GM12878 (cell line): ENCODE results near the gene PDCD10. TPM values are rescaled to one million over a fixed set of nuclear protein-coding genes. Genes with fewer than 3 reads are reported as not detected.

Experiments
- ATAC-seq: fragments of 200-7000 bp; cut with Tn5 transposase; 3 replicates; pipeline ENCODE4 v1.9.1; 2020; ENCODE audit warnings: mild to moderate bottlenecking, moderate library complexity
- BruUV-seq: library from RNA; stranded (reverse); fragments of 400-500 nt; replicated peaks from 2 replicates; lab custom pipeline; 2021; lab: Mats Ljungman, UMichigan
- CTCF ChIA-PET: fragments of 300-600 bp; sonication (Branson Sonifier 250); formaldehyde crosslinking; extraction: SDS; loops from one replicate; lab custom pipeline; 2021; ENCODE audit warnings: inconsistent platforms; lab: Yijun Ruan, JAX
- POLR2A ChIA-PET: fragments of 350-600 bp; formaldehyde crosslinking; extraction: SDS; loops from one replicate; lab custom pipeline; 2021; ENCODE audit warnings: inconsistent platforms; lab: Charles Lee
- RAD21 ChIA-PET: fragments of 300-600 bp; sonication (Branson Sonifier 250); formaldehyde crosslinking; loops from one replicate; lab custom pipeline; 2023; ENCODE audit warnings: antibody characterized with exemption; ENCODE audit not compliant: unreplicated experiment; lab: Charles Lee
- SMC1A ChIA-PET: fragments of 300-600 bp; sonication (Branson Sonifier 250); formaldehyde crosslinking; loops from one replicate; lab custom pipeline; 2023; ENCODE audit not compliant: unreplicated experiment, uncharacterized antibody; lab: Charles Lee
- DNase-seq: peaks from one replicate; pipeline ENCODE4 v3.0.0-alpha.2; 2011; ENCODE audit warnings: low read depth, low spot score
- FAIRE-seq: peaks from 3 replicates; lab custom pipeline; 2011; peaks lifted over from hg19 to GRCh38; lab: Jason Lieb, UNC
- H2AFZ ChIP-seq: 2 replicates; pipeline ENCODE4 v1.6.0; 2011; ENCODE audit warnings: low read depth, low read length, control low read depth; ENCODE audit not compliant: control insufficient read depth
- H3K27ac ChIP-seq: 2 replicates; pipeline ENCODE4 v1.5.1; 2011; ENCODE audit warnings: control low read depth; ENCODE audit not compliant: control insufficient read depth, insufficient read depth
- H3K27me3 ChIP-seq, 2 experiments: replicated peaks in 1 of 2; 2 replicates each; pipeline versions ENCODE4 v1.6.0 to v1.6.1; 2011; ENCODE audit warnings: low read length in 1 of 2; ENCODE audit not compliant: control insufficient read depth in 2 of 2, insufficient read depth in 2 of 2
- H3K36me3 ChIP-seq, 2 experiments: 2 replicates each; pipeline ENCODE4 v1.5.1; 2011; ENCODE audit warnings: low read length in 1 of 2; ENCODE audit not compliant: control insufficient read depth in 2 of 2, insufficient read depth in 2 of 2
- H3K4me1 ChIP-seq: 2 replicates; pipeline ENCODE4 v1.6.1; 2011; ENCODE audit warnings: mild to moderate bottlenecking, low read length, moderate library complexity, mixed read lengths; ENCODE audit not compliant: control insufficient read depth, insufficient read depth
- H3K4me2 ChIP-seq: 2 replicates; pipeline ENCODE4 v1.6.0; 2011; ENCODE audit warnings: control low read depth; ENCODE audit not compliant: control insufficient read depth, insufficient read depth
- H3K4me3 ChIP-seq: fragments of 200-600 bp; sonication (generic); 2 replicates; pipeline ENCODE4 v1.5.1; 2016
- H3K79me2 ChIP-seq: 2 replicates; pipeline ENCODE4 v1.6.0; 2011; ENCODE audit warnings: low read length; ENCODE audit not compliant: control insufficient read depth, insufficient read depth
- H3K9ac ChIP-seq: 2 replicates; pipeline ENCODE4 v1.8.0; 2011; ENCODE audit warnings: low read length, control low read depth, mixed read lengths; ENCODE audit not compliant: control insufficient read depth, insufficient read depth
- H3K9me3 ChIP-seq: replicated peaks from 3 replicates; pipeline ENCODE4 v1.5.1; 2011; ENCODE audit warnings: mild to moderate bottlenecking, low read length; ENCODE audit not compliant: control insufficient read depth, insufficient read depth
- H4K20me1 ChIP-seq: 2 replicates; pipeline ENCODE4 v1.6.0; 2011; ENCODE audit not compliant: control insufficient read depth, insufficient read depth
- HCFC1 ChIP-seq: fragments of 150-350 bp; IDR thresholded peaks from 2 replicates; pipeline ENCODE4 v1.6.1; 2014; ENCODE audit warnings: low read length
- MLLT1 ChIP-seq: fragments of 450-650 bp; IDR thresholded peaks from 2 replicates; pipeline ENCODE4 v1.6.1; 2016; ENCODE audit warnings: mild to moderate bottlenecking
- PML ChIP-seq: IDR thresholded peaks from 2 replicates; pipeline ENCODE4 v1.6.1; 2012; ENCODE audit warnings: low read length, inconsistent platforms
- RELB ChIP-seq: fragments of 450-650 bp; IDR thresholded peaks from 2 replicates; pipeline ENCODE4 v1.6.1; 2017; ENCODE audit warnings: low read depth, mild to moderate bottlenecking, moderate library complexity
- SMAD1 ChIP-seq: fragments of 450-650 bp; IDR thresholded peaks from 2 replicates; pipeline ENCODE4 v1.6.1; 2018; ENCODE audit warnings: mild to moderate bottlenecking, low read depth; ENCODE audit not compliant: partially characterized antibody
- TAF1 ChIP-seq: IDR thresholded peaks from 2 replicates; pipeline ENCODE4 v1.6.1; 2011; ENCODE audit warnings: mild to moderate bottlenecking, low read depth, low read length, borderline replicate concordance
- WGBS: methylation state at CpG from one replicate; pipeline ENCODE4 v1.1.6; 2016; ENCODE audit warnings: low lambda C conversion rate; ENCODE audit not compliant: insufficient replicate concordance, insufficient coverage; ENCODE audit errors: missing lambda C conversion rate; 5-methylcytosine and 5-hydroxymethylcytosine counted together
- in situ Hi-C: fragments of 300-500 bp; cut with MboI; formaldehyde crosslinking; loops from 9 replicates; pipeline ENCODE4 v1.14.3; 2018; ENCODE audit warnings: mixed read lengths
- intact Hi-C: fragments of 100-400 bp; cut with micrococcal nuclease; formaldehyde crosslinking; loops from one replicate; pipeline ENCODE4 v1.14.2; 2022; ENCODE audit not compliant: unreplicated experiment
- polyA plus RNA-seq, 11 experiments: library from polyadenylated mRNA; depleted of rRNA in 4 of 11; unstranded in 6 of 11; stranded (reverse) in 5 of 11; fragments of >200 nt; fragmentation: Nextera tagmentation in 4 of 11; fragmentation: Illumina TruSeq in 1 of 11; extraction: Ambion mirVana in 4 of 11; extraction: Trizol in 1 of 11; gene quantifications; 1 replicate in 1 of 11; 2 replicates in 10 of 11; pipeline versions ENCODE4 v1.2.1 to v1.2.3, GENCODE V29; 2011 to 2016; ENCODE audit warnings: inconsistent platforms in 2 of 11, missing spikeins in 2 of 11, low read depth in 1 of 11
- total RNA-seq, 4 experiments: library from RNA; depleted of rRNA in 3 of 4; stranded (reverse); fragments of >200 nt in 3 of 4; fragmentation: Illumina TruSeq in 1 of 4; extraction: Trizol in 1 of 4; gene quantifications; 2 replicates each; pipeline versions ENCODE4 v1.2.1 to v1.2.3, GENCODE V29; 2013 to 2021

The PDCD10 gene
- total and polyA plus RNA-seq, 10 of the 15 experiments (the other 5 are each of a cell fraction or from before 2014, with no cell fraction given) = 64.1 to 247 (median 125) TPM

- ChIA-PET POLR2A (no interaction called here), CTCF (interaction anchor here (1.0 to 1.1 kb wide), 2 partner anchors 14 to 26 kb away, joined by 3 read pairs; no protein-coding TSS in a partner anchor), SMC1A (no interaction called here), RAD21 (no interaction called here)
- no peaks in the 10 kb centered on the region for H3K4me1 ChIP-seq
- intact Hi-C loops = no loop called here
- no peaks in the 10 kb centered on the region; the same call in 1 of the 2 replicates for H4K20me1 ChIP-seq
- no peak for FAIRE-seq
- H3K4me2 ChIP-seq = no peak overlapping the region
- H3K9ac ChIP-seq = no peak overlapping the region
- ATAC-seq = no peak
- H3K4me3 ChIP-seq = no peak overlapping the region
- H3K79me2 ChIP-seq = peaks cover 20% of the 10 kb centered on the region
- H3K36me3 ChIP-seq = peaks cover 12 to 13% of the 10 kb centered on the region in 2 experiments
- DNase-seq = no peak
- H2AFZ ChIP-seq = no peak overlapping the region
- no peaks in the 10 kb centered on the region for H3K27me3 ChIP-seq
- BruUV-seq = no TSS peak
- in situ Hi-C loops = no loop called here
- no peaks in the 10 kb centered on the region for H3K9me3 ChIP-seq
- TF ChIP-seq RELB (no peak), MLLT1 (no peak), SMAD1 (no peak), HCFC1 (no peak), TAF1 (no peak), PML (no peak)
- 100% methylated on average over 4 of the region's 4 CpGs for WGBS
- H3K27ac ChIP-seq = no peak overlapping the region
Measured at GRCh38 chr3:167709690-167710089, 25.0 kb downstream of the PDCD10 start.
